LNCaP clone FGC (cell line): ENCODE measurements around the gene SLC38A10.

Experiments used
- DNase-seq: peaks from one replicate; pipeline ENCODE4 v3.0.0-alpha.2; 2011; ENCODE audit warnings: low read depth
- H3K4me3 ChIP-seq: 2 replicates; pipeline ENCODE4 v1.5.1; 2011; ENCODE audit warnings: mild to moderate bottlenecking, low read depth, low read length, control low read depth
- TF ChIP-seq, protein P1 (sequence below): IDR thresholded peaks from 2 replicates; pipeline ENCODE4 v1.5.1; 2012; ENCODE audit warnings: mild to moderate bottlenecking; ENCODE audit not compliant: control insufficient read depth, insufficient read depth; ENCODE audit errors: extremely low read depth

Gene SLC38A10

DNA sequence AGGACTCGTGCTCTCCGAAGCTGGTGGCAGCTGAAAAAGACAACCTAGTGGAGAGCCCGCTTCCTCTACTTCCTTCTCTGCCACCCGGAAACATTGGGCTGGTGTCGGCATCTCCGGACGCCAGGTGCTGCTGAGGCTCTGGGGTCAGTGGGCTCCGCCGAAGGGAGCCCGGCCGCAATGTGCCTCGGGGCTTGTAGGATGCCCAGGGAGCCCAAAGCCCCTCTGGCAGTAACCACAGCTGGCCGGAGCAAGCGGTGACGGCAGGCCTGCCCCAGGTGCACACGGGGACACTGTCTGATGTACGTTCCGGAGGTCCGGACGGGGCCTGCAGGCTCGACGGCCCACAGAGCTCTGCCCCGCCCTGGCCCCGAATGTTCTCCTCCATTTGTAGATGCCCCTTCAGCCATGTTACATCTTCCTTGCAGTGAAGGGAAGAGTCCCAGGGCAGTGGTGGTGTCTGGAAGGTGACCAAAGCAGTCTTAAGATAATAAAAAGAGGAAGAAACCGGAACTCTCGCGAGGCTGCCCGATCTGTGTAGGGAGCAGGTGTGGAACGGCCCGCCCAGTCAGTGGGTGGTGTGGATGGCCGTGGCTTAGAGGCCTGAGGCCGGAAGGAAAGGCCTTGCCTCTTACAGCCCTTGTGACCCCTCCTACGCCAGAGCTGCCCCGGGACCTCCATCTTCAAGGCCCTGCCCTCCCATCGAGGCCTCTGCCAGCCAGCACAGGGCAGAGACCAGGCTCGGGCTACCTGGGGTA, 33.3 kb downstream of the SLC38A10 start:
- TF ChIP-seq, protein P1, sequence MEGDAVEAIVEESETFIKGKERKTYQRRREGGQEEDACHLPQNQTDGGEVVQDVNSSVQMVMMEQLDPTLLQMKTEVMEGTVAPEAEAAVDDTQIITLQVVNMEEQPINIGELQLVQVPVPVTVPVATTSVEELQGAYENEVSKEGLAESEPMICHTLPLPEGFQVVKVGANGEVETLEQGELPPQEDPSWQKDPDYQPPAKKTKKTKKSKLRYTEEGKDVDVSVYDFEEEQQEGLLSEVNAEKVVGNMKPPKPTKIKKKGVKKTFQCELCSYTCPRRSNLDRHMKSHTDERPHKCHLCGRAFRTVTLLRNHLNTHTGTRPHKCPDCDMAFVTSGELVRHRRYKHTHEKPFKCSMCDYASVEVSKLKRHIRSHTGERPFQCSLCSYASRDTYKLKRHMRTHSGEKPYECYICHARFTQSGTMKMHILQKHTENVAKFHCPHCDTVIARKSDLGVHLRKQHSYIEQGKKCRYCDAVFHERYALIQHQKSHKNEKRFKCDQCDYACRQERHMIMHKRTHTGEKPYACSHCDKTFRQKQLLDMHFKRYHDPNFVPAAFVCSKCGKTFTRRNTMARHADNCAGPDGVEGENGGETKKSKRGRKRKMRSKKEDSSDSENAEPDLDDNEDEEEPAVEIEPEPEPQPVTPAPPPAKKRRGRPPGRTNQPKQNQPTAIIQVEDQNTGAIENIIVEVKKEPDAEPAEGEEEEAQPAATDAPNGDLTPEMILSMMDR: no peak
- no peak overlapping the region for H3K4me3 ChIP-seq
- DNase-seq: no peak

DNA sequence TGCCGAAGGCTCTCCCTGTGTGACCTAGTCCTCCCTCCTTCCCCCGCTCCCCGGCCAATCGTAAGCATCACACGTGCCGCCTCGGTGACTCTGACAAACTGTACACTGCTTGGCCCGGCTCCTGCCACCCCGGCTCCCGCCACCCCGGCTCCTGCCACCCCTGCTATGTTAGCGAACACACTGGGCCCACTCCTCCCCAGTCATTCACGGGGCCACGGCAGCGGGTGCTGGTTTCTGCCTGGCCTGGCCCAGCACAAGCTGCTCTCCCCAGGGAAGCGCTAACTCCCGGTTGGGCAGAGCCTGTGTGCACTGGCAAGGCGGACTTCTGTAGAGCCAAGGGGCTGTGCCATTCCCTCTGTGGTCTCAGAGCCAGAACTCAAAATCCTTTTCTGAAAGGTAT, 34.0 kb downstream of the SLC38A10 start:
- TF ChIP-seq, protein P1: no peak
- DNase-seq: no peak
- H3K4me3 ChIP-seq: no peak overlapping the region

DNA sequence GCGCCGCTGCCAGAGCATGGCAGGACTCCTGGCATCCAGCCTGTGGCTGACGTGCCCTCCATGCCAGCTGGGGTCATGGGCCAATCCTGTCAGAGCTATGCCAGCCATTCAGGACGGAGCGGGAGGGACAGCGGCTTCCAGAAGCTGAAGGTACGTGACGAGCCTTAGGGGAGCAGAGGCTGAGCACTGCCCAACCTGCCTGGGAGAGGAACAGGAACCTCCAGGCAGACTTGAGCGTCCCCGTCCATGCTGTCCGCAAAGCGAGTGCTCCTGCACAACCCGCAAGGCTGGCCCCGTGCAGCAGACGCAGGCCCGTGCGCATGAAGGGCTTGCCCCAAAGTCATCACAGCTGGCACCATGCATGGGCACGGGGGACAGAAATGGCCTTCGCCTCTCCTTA, 34.5 kb downstream of the SLC38A10 start:
- H3K4me3 ChIP-seq: no peak overlapping the region
- TF ChIP-seq, protein P1: no peak
- no peak for DNase-seq

DNA sequence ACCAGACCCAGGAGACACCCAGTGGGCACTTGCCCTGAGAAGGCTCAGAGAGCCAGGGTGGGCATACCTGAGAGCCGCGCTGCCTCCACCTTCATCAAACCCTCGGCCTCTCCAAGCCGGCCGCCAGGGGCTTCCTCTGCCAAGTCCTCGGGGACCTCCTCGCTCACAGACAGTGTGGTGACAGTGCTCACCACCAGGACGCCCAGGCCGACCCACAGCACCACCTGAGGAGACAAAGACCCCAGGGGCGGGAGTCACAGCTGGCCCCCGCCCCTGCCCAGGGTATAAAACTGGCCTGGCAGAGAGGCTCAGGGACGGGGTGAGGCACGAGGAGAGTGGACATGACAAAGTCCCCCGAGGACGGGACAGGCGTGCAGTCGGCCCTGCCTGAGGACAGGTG, 34.9 kb downstream of the SLC38A10 start:
- DNase-seq: no peak
- TF ChIP-seq, protein P1: no peak
- no peak overlapping the region for H3K4me3 ChIP-seq

DNA sequence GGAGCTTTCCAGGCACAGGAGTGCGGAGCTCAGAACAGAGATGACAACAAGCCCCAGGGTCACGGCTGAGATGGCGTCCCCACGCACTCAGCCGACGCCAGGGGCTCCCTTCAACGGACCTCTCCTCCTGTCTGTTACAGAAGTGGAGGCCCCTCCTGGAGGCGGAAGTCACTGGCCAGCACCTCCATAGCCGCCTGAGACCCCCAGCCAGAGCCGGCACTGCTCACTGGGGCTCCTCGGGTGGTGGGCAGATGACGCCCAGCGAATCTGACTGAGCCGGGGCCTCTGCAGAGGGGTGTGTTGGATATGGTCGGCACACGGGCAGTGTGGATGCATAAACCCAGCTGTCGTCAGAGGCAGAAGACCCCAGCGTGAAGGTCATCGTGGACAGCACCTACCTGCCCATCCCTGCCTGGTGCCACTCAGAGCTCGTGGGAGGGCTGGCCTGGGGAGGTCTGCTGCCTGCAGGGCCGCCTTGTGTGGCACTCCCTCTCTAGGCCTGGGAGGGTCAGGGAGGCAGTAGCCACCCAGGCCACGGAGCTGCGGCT, 36.0 kb downstream of the SLC38A10 start:
- no peak overlapping the region for H3K4me3 ChIP-seq
- TF ChIP-seq, protein P1: no peak
- no peak for DNase-seq

DNA sequence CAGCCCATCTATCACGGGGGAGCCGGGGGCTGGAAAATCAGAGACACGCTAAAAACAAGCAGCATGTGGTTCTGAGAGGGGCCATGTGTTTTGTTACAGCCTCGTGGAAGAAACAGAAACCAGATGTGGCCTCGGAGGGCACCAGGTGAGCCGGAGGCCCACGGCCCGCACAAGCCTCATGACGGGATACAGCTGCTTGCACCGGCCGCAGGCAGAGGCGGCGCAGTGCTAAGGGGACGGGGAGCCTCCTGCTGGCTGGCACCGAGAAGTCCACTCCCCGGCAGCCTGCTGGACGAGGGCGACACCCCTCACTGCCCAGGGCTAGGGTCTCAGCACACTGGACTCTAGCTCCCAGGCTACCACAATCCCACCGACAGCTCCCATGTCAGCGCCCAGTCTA, 36.8 kb downstream of the SLC38A10 start:
- no peak for DNase-seq
- H3K4me3 ChIP-seq: no peak overlapping the region
- TF ChIP-seq, protein P1: no peak

DNA sequence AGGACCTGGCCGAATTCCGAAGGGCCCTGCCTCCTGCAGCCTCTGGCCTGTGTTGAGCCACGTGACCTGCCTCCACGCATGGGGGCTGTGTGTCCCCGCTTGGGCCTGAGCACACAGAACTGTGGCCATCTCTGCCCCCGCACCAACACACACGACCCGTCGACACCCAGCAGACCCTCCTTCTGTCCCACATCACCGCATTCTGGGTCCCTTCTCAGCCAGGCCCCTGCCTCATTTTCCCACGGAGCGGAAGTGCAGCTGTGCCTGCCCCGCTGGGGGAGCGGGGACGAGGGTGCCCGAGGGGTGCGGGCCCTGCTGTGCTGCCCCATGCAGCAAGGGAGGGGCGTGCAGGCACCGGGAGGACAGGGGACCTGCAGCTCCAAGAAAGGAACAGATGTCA, 37.6 kb downstream of the SLC38A10 start:
- H3K4me3 ChIP-seq: no peak overlapping the region
- TF ChIP-seq, protein P1: no peak
- no peak for DNase-seq
